OCI-LY7 (cell line): ENCODE results near the gene LRR1. TPM values are rescaled to one million over a fixed set of nuclear protein-coding genes. Genes with fewer than 3 reads are reported as not detected.

Experiments used
- BruUV-seq: library from RNA; stranded (reverse); fragments of 400-500 nt; replicated peaks from 2 replicates; lab custom pipeline; 2021; lab: Mats Ljungman, UMichigan
- CTCF ChIA-PET: fragments of 300-600 bp; sonication (Branson Sonifier 250); formaldehyde crosslinking; loops from one replicate; lab custom pipeline; 2022; ENCODE audit warnings: antibody characterized with exemption; ENCODE audit not compliant: unreplicated experiment; lab: Charles Lee
- POLR2A ChIA-PET: fragments of 300-600 bp; sonication (Branson Sonifier 250); formaldehyde crosslinking; loops from one replicate; lab custom pipeline; 2022; ENCODE audit warnings: antibody characterized with exemption; lab: Charles Lee
- DNase-seq: peaks from one replicate; pipeline ENCODE4 v3.0.0-alpha.2; 2015; ENCODE audit warnings: low spot score
- H2AFZ ChIP-seq: fragments of 200-600 bp; sonication (generic), shearing (Covaris generic); 2 replicates; pipeline ENCODE4 v1.6.1; 2014; ENCODE audit warnings: mild to moderate bottlenecking, antibody characterized with exemption, low read length, moderate library complexity
- H3K27ac ChIP-seq: fragments of 200-600 bp; sonication (generic); 2 replicates; pipeline ENCODE4 v1.5.1; 2014; ENCODE audit warnings: mixed run types, low read depth, mild to moderate bottlenecking, moderate library complexity, low read length, inconsistent platforms; ENCODE audit not compliant: poor library complexity, severe bottlenecking
- H3K36me3 ChIP-seq: fragments of 200-600 bp; sonication (generic); 2 replicates; pipeline ENCODE4 v1.6.1; 2014; ENCODE audit warnings: mild to moderate bottlenecking, antibody characterized with exemption, low read length, moderate library complexity, mixed read lengths; ENCODE audit not compliant: insufficient read depth
- H3K4me1 ChIP-seq: fragments of 200-600 bp; sonication (generic); 2 replicates; pipeline ENCODE4 v1.5.1; 2014; ENCODE audit warnings: mild to moderate bottlenecking, low read length; ENCODE audit not compliant: insufficient read depth, poor library complexity, severe bottlenecking
- H3K4me2 ChIP-seq: fragments of 200-600 bp; sonication (generic); 2 replicates; pipeline ENCODE4 v1.6.1; 2014; ENCODE audit warnings: mild to moderate bottlenecking, low read length
- H3K4me3 ChIP-seq: fragments of 200-600 bp; sonication (generic); 2 replicates; pipeline ENCODE4 v1.5.1; 2014; ENCODE audit warnings: mild to moderate bottlenecking, low read depth, low read length; ENCODE audit not compliant: poor library complexity, severe bottlenecking
- H3K79me2 ChIP-seq: fragments of 200-600 bp; sonication (generic); 2 replicates; pipeline ENCODE4 v1.6.1; 2016; ENCODE audit warnings: low read depth, mild to moderate bottlenecking, low read length, moderate library complexity, mixed read lengths; ENCODE audit not compliant: insufficient read depth
- H3K9me2 ChIP-seq: fragments of 200-600 bp; sonication (generic); 2 replicates; pipeline ENCODE4 v1.6.1; 2016; ENCODE audit warnings: mild to moderate bottlenecking, low read length, mixed read lengths; ENCODE audit not compliant: insufficient read depth
- H3K9me3 ChIP-seq: fragments of 200-600 bp; sonication (generic); 2 replicates; pipeline ENCODE4 v1.6.1; 2014; ENCODE audit warnings: mild to moderate bottlenecking, mixed run types, low read length, mixed read lengths
- H4K20me1 ChIP-seq: fragments of 200-600 bp; sonication (generic); 2 replicates; pipeline ENCODE4 v1.6.1; 2014; ENCODE audit warnings: mild to moderate bottlenecking, antibody characterized with exemption, low read length, moderate library complexity, mixed read lengths; ENCODE audit not compliant: insufficient read depth
- EZH2phosphoT487 ChIP-seq: fragments of 200-600 bp; sonication (generic); IDR thresholded peaks from 2 replicates; pipeline ENCODE4 v1.6.1; 2018; ENCODE audit warnings: low read depth, borderline replicate concordance, mild to moderate bottlenecking, mixed run types, antibody characterized with exemption, low read length, moderate library complexity, mixed read lengths
- intact Hi-C: fragments of 100-400 bp; cut with micrococcal nuclease; formaldehyde crosslinking; loops from one replicate; pipeline ENCODE4 v1.10.0; 2022; ENCODE audit not compliant: unreplicated experiment
- total RNA-seq, 2 experiments: library from RNA; depleted of rRNA in 1 of 2; stranded (reverse); fragments of >200 nt in 1 of 2; shearing (Covaris generic) in 1 of 2; gene quantifications; 2 replicates each; pipeline ENCODE4 v1.2.3, GENCODE V29; 2014 to 2022
- TF ChIP-seq, protein P1 (sequence below): fragments of 200-600 bp; sonication (generic); conservative IDR thresholded peaks from 2 replicates; pipeline ENCODE4 v1.5.1; 2014; ENCODE audit warnings: mild to moderate bottlenecking, antibody characterized with exemption, low read length, moderate library complexity, mixed read lengths

LRR1 gene
- total RNA-seq, 2 experiments from 2014 or later: 80.3 to 83.4 TPM

DNA sequence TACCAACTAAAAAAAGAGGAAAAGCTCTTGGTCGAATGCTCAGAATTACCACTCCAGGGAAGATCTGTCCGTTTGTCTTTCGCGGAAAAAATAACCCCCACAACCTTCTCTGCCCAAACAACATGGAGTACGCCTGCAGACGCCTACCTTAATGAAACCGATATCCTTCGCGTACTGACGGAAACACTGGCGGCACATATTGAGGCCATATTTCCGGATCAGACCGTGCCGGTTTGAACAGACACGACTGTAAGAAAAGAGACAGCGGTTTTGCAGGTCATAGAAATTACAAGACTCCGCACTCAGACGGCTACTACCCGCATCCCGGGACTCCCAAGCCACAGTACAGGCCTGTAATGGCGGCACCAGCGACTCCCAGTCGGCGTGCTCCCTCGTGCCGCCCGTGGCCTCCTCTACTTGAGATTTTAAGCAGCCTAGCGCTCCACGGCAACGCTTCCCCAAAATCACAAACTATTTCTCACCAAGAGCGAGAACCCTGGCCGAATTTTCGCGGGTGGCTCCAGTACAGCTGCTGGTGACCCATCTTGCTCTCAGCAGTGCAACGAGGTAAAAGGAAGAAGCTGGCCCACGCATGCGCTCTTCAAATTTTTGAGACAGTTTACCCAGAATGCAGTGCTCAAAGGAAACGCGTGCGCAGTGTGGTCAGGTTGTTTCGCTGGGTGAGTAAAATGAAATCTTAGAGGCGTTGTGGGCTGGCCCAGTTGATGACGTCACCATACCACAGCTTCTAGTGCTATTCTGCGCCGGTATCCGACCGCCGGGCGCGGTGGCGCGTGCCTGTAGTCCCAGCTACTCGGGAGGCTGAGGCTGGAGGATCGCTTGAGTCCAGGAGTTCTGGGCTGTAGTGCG lies 12.7 kb upstream of the LRR1 start, which contains the start of gene RPS29:
TSS of gene RPS29 (minus strand) at position 578 of the 870 bp plus-strand sequence. CDS start at position 544, 34 bp downstream.
- CTCF ChIA-PET: interaction anchor here (0.9 kb wide), 1 partner anchor 9 kb away, joined by 5 read pairs; no protein-coding TSS in a partner anchor
- H3K79me2 ChIP-seq: peaks cover 52% of the 10 kb centered on the region
- no TSS peak for BruUV-seq

DNA sequence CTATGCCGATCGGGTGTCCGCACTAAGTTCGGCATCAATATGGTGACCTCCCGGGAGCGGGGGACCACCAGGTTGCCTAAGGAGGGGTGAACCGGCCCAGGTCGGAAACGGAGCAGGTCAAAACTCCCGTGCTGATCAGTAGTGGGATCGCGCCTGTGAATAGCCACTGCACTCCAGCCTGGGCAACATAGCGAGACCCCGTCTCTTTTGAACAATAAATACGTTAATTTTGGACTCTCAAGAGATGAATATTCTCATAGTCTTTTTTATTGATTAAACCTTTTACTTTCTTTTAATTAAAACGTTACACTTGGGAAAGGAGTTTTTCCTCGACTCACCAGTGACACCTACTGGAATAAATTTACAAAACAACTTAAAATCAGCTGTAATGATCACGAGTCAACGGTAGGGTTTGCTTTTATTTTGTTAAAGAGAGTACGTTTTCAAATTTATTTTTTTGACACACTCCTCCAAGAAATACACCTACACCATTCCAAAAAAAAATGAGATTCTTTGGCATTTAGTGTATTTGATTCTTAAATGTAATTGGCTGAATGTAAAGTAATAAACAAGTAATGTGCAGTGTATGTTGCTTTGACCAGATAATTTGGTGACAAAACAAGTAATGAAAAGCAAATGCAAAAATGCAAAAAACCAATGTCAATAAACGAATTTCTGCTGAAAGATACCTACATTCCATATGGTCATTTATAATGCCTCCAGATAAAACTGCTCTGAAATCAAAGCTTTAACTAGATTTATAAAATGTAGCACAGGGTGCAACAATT lies 11.9 kb upstream of the LRR1 start:
- H4K20me1 ChIP-seq: peaks cover 33% of the 10 kb centered on the region
- H3K4me3 ChIP-seq: peak overlapping the region; percentile 96
- peak; percentile 78 for DNase-seq
- peak overlapping the region; percentile 74 for H3K27ac ChIP-seq
- peaks cover 43% of the 10 kb centered on the region for H3K36me3 ChIP-seq
- CTCF ChIA-PET: interaction anchor here (0.9 to 1.2 kb wide), 2 partner anchors 8 to 33 kb away, joined by 3 to 5 read pairs; partner anchors contain the start of genes MGAT2 and RPL36AL
- TF ChIP-seq EZH2phosphoT487: no peak
- TF ChIP-seq, protein P1, sequence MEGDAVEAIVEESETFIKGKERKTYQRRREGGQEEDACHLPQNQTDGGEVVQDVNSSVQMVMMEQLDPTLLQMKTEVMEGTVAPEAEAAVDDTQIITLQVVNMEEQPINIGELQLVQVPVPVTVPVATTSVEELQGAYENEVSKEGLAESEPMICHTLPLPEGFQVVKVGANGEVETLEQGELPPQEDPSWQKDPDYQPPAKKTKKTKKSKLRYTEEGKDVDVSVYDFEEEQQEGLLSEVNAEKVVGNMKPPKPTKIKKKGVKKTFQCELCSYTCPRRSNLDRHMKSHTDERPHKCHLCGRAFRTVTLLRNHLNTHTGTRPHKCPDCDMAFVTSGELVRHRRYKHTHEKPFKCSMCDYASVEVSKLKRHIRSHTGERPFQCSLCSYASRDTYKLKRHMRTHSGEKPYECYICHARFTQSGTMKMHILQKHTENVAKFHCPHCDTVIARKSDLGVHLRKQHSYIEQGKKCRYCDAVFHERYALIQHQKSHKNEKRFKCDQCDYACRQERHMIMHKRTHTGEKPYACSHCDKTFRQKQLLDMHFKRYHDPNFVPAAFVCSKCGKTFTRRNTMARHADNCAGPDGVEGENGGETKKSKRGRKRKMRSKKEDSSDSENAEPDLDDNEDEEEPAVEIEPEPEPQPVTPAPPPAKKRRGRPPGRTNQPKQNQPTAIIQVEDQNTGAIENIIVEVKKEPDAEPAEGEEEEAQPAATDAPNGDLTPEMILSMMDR: peak; percentile 99
- H3K9me3 ChIP-seq: no peaks in the 10 kb centered on the region
- H3K4me1 ChIP-seq: peaks cover 38% of the 10 kb centered on the region
- H3K9me2 ChIP-seq: no peaks in the 10 kb centered on the region
- H3K79me2 ChIP-seq: peaks cover 44% of the 10 kb centered on the region
- POLR2A ChIA-PET: interaction anchor here (0.6 to 4.6 kb wide), 9 partner anchors 8 to 500 kb away, joined by 3 to 32 read pairs (median 3); partner anchors contain the start of genes LRR1, MGAT2 and RPL36AL
- no TSS peak for BruUV-seq
- intact Hi-C loops: loop anchor here (1.0 kb wide), 2 partner anchors 9 to 33 kb away; partner anchors contain the start of genes MGAT2 and RPL36AL
- peak overlapping the region; percentile 33 for H2AFZ ChIP-seq
- H3K4me2 ChIP-seq: peak overlapping the region; percentile 27

More for the DNA sequence above, 12.7 kb upstream of the LRR1 start, which contains the start of gene RPS29:
- H3K9me3 ChIP-seq: no peaks in the 10 kb centered on the region
- TF ChIP-seq EZH2phosphoT487: no peak
- TF ChIP-seq, protein P1: no peak
- H2AFZ ChIP-seq: peak within 1 kb of the TSS; percentile 33
- peaks cover 36% of the 10 kb centered on the region for H4K20me1 ChIP-seq
- H3K36me3 ChIP-seq: peaks cover 51% of the 10 kb centered on the region
- no peaks in the 10 kb centered on the region for H3K9me2 ChIP-seq
- H3K4me3 ChIP-seq: peak within 1 kb of the TSS; percentile 96
- POLR2A ChIA-PET: interaction anchor here (0.6 to 4.6 kb wide), 13 partner anchors 8 to 282 kb away, joined by 3 to 32 read pairs (median 5); partner anchors contain the start of genes LRR1, MGAT2, NEMF and RPL36AL
- H3K27ac ChIP-seq: peak within 1 kb of the TSS; percentile 74
- intact Hi-C loops: loop anchor here (1.0 kb wide), 2 partner anchors 10 to 34 kb away; partner anchors contain the start of genes MGAT2 and RPL36AL
- H3K4me2 ChIP-seq: peak within 1 kb of the TSS; percentile 76
- peak; percentile 100 for DNase-seq
- peaks cover 45% of the 10 kb centered on the region for H3K4me1 ChIP-seq
